ENCODE results near the gene TBC1D22A.
A peak's percentile ranks its signal among the peaks of the same experiment; 100 is the strongest.
"Not testable (repeated sequence)": the region's sequence is repeated elsewhere in the genome, so short reads cannot be mapped to it uniquely, and the experiment has no call there.

The TBC1D22A gene

DNA sequence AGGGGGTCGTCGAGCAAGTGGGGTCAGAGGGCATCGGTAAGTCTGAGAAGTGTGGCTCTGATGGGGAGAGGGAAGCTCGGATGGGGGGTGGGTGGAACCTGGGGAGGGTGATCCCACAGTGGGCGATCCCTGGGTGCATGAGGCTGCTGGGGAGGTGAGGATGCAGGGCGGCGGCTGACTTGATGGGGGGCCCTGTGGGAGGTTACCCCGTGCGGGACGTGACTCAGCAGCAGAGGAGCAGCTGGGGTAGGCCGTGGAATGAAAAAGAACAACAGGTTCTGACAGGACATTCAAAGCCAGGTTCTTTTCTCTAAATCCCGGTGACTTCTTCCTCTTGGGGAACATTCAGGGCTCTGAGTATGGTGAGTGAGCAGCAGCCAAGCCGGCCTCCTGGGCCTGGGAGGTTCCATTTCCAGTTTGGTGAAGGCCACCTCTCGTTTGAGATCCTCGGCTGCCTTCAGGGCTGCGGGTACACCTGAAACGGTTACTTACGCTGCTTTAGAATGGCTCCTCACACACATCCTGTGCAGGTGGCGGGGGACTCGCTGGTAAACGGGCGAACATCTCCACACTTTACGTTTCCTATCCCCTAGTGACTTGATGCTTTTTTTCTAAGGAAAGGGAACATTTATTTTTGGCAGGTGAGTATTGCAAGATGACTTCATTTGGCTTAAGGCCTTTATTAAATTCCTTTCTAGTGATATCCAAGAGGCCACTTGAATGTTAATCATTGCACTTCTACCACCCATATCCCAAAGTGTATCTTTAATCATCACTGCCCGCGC is 278.2 kb downstream of the TBC1D22A start:
- no peak for DNase-seq

DNA sequence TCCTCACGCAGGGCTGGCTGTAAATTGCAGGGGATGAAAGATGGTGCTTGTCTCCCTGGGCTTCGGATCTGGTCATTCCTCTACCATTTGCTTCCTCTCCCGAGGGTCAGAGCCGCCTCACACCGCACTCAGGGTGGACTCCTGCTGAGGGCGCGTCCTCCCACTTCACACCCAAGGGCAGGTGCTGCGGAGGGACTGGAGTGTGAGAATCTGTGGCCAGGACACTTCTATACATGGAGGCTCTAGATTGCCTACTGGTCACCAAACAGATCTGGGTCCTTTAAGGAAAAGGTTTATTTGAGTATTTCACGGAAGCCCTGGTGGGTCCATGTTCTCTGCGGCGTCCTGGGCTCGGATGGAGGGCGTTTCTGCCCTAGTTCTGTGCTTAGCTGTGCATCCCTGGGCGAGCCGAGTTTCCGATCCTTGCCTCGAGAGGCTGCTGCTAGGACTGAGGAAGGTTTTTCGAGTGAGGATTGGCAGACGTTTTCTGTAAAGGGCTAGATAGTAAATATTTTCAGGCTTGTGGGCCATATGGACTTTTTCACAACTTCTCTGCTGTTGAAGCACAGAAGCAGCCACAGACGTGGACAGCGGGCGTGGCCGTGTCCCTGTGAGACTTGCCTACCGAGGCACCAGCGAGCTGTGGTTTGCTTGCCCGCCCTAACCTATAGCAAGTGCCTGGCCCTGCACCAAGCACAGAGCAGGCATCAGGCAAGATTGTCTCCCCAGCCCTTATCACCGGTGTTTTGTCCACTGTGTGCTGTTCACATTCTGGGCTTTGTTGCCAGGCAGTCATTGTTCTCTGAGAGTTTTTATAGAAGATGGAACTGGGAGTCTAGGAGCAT is 279.0 kb downstream of the TBC1D22A start:
- DNase-seq = no peak

GRCh38 chr22:47042116-47042825 is 279.8 kb downstream of the TBC1D22A start:
- DNase-seq = no peak

DNA sequence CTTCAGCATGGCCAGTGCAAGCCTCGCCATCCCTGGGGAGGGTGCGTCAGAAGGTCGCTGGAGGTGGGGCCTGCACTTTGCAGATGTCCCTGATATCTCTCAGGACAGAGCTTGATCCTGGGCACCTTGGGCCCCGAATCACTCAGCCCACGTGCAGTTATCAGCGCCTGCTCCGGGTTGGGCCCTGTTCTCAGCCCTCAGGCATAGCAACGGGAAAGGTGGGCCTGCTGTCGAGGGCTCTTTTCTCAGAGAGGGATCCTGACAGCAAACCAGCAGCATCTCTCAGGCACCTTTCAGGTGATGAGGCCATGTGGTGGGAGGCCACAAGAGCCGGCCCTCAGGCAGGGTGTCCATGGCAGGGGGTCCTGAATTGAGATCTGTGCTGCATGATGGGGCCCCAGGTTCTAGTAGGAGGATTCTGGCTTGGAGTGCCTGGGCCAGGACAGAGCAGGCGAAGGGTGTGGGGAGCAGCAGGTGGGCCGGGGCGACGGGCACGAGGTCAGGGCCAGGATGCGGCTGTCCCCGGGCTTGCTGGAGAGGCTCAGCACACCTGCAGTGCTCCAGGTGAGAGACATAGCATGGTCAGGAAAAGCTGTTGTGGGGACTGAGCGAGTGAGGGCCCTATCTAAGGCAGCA is 280.5 kb downstream of the TBC1D22A start:
- DNase-seq = no peak

DNA sequence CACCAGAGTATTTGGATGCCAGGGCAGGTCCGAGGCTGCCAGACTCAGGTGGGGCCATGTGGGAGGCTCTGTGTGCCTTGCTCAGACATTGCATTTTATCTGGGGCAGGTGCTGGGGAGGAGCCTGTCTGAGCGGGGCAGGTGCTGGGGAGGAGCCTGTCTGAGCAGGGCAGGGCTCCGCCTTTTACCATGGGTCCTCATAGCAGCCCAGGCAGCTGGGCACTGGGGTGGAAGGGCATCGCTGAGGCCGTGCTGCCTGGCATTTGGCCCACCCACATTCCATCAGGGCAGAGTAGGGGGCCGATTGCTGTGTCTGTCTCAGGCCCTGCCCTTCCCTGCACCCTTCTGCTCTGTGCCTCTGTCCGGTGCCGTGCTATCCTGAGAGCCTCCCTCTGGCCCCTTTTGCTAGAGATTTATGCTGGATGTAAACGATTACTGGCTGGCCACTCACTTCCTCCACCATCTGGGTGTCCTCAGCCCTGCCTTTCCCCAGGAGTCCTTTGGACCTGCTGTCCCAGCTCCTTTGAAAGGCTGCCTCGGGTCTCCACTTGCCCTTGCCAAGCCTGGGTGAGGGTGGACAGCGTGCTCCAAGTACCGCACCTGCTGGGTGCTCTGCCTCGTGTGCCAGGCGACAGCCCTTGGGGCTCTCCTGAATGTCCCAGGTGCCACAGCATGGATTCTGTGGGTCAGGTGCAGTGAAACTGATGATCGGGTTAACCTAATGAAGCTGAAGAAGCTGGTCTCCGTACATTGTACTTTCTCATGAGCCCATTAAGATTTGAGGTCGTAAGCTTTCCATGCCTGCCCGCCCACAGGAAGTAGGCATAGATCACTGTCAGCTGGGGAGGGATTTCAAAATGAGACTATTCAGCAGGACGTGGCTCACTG is 281.6 kb downstream of the TBC1D22A start:
- DNase-seq = peak; percentile 33

DNA sequence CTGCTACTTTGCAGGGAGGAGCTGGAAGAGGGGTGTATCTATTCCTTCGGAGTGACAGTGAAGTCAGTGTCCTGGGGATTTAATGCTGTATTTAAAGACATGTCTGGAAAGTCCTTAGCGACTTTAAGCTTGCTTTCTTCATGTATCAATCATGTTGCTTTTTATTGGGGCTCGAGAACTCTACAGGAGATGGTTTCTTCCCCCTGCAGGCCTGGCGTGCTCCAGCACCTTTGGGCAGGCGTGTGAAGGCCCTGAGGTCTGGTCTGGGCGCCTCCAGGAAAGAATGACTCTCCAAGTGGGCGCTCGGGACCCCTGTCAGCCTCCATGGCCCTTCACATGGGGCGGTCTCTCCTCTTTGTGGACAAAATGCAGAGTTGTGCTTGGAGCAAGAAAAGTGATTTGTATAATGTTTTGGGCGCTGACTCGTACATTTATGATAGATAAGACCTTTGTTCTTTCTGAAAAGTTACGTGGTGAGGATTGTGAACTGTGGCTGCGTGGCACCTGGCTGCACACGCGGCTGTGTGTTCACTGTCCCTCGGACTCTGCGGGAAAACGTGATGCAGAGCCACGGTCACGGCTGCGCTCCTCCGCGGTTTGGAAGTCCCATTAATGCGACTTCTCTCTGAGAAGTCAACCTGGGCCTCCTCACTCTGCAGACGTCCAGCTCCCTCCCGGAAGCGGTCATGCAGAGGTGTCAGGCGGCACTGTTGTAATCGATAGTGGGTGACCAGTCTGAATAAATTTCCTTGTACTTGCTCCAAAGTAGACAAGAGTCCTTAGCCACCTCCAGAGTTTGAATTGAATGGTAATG is 282.5 kb downstream of the TBC1D22A start:
- no peak for DNase-seq

- DNase-seq = no peak
These were observed 283.4 kb downstream of the TBC1D22A start for GRCh38 chr22:47045691-47046410.

DNA sequence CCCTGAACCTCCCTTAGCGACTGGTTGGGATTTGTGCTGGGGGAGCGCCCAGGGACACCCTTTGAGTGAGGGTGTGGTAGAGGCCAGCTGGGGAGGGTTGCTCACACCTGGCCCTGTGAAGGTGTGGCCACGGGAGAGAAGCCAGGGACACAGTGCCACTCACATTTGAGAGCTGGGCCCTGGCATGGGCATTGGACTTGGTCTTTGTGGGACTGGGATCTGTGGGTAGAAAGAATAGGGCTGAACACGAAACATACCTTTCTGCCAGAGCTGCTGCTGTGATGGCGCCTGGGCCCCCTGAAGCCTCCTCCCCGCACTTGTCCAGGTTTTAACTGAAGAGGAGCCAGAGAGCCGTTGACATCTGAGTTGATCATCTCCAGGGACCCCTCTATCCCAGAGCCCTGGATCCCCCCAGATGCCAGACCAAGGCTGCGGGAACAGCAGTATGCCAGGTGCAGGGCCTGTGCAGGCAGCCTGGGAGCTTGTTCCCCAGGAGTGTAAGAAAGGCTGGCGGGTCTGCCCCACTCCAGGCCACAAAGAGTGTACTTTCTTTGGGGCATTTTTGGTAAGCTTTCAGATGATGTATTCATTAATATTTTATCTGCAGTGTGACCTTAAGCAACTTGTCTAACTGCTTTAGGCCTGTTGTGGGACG is 284.1 kb downstream of the TBC1D22A start:
- no peak for DNase-seq

GRCh38 chr22:47047321-47048122 is 285.1 kb downstream of the TBC1D22A start:
- no peak for DNase-seq

DNA sequence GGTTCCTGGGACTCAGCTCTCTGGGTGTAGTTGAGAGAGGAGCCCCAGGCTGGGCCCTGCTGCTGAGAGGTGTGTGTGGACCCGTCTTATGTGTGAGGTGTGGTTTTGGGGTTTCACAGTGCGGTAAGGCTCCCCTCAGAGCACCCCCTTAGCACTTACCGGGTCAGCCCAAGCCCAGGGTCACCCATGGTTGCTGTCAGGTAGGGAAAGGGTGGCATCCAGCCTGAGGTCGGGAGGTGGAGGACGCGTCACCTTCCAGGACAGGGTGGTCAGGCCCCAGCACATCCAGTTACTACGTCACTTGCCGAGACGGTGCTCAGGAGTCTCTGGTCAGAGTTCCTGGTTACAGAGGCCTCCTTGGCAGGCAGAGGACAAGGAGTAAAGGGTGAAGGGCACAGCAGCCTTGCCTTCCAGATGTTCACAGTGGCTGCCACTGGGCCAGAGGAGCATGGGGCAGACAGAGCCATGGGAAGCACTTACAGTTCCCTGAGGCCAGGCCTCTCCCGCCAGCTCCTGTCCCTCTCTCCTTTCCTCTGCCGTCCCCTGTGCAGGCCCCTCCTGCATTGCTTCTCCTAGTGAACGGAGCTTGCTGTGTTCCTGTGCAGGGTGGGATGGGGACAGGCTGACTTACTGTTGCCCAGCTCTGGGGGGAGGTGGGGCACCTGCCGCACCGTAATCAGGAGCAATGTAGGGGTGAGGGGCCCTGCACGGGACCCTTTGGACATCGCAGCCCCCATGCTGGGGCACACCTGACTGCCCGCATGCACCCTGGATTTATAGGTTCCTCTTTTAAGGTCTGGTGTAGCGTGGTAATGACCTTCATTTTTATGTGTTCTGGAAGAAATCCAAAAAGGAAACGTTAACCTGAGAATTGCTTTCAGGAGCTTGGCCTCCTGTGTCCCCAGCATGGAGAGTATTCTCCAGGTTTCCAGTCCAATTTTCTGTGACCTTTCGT is 285.9 kb downstream of the TBC1D22A start:
- DNase-seq = no peak

- DNase-seq = no peak
These were observed 286.7 kb downstream of the TBC1D22A start for GRCh38 chr22:47049078-47049624.

GRCh38 chr22:47049736-47050400 is 287.4 kb downstream of the TBC1D22A start:
- not testable (repeated sequence) for DNase-seq

DNA sequence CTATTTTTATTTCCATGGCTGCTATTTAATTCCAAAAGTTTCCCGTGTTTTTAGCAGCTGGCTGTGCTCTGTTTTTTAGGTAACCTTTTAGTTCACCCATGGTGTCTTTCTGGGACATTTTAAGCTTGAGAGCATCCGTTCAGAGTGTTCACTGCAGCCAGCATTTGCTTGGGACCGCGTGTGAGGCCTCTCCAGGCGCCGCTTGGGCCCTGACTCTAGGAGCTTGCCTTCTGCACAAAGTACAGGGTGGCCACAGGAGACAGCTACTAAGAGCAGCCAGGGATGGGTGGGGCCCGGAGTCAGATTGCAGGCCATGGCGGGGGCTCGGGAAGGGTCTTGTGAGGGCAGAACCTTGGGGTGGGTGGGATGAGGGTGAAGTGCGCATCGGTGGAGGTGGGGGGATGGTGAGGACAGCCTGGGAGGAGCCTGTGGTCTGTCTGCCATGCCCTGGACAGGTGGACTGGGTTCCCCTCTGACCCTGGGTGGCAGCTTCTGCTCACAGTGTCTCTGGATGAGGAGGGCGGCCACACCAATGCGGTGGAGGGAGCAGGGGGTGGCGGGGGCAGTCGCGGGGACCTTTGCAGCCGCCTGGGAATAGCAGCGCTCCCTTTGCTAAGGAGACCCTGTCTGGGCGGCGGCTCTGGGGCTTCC is 288.1 kb downstream of the TBC1D22A start:
- DNase-seq = no peak

GRCh38 chr22:47051441-47052071 is 289.1 kb downstream of the TBC1D22A start:
- DNase-seq = no peak

DNA sequence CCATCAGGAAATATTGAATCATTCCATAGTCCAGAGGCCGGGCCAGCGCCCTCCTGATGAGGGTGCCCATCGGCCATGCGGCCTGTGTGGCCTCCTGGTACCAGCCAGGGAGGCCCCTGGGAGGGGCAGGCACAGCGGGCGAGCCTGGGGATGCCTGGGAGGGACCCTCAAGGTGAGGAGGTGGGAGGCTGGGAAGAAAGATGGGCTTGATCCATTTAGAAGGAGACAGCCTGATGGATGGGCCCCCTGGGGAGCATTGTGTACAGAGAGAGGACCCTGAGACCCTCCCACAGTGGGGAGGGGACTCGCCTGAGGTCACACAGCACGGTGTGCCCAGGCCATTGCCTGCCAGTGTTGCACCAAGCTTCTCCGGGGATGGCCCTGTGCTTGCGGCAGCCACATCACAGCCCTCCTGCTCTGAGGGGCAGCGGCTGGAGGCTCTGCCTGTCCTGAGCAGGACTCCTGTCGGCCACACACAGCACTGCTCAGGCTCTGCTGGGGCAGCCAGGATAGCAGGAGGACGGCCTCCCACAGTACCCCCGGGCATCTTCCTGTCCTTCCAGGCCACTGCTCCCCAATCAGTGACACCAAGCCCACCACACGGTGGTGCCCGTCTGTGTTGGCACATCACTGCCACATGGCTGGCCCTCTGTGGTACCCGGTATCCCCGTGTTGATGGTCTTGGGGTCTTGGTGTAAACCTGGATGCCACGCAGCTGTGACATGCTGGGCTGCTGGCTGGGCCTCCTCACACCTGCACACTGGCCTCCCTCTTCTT is 290.0 kb downstream of the TBC1D22A start:
- no peak for DNase-seq

All from NCI-H226 (cell line).